GM19035 (cell line): ENCODE measurements around the gene SND1.

Source experiments
- ATAC-seq: cut with Tn5 transposase; IDR thresholded peaks from one replicate; pipeline ENCODE4 v1.9.1; 2021; ENCODE audit not compliant: unreplicated experiment

Gene SND1

GRCh38 chr7:127651556-127652332 lies at the start of gene SND1:
Gene SND1, plus strand, starts transcription at chr7:127652194. Its CDS starts 180 bp downstream, at chr7:127652374.
- ATAC-seq: peak; percentile 94

- no peak for ATAC-seq
Measured at GRCh38 chr7:127608446-127608845, 43.5 kb upstream of the SND1 start.

GRCh38 chr7:127609297-127609696 lies 42.7 kb upstream of the SND1 start:
- ATAC-seq: no peak

- no peak for ATAC-seq
Measured at GRCh38 chr7:127612263-127612662, 39.7 kb upstream of the SND1 start.

- ATAC-seq: no peak
Measured at GRCh38 chr7:127616724-127617123, 35.3 kb upstream of the SND1 start.

- ATAC-seq: no peak
Measured at GRCh38 chr7:127618042-127618441, 34.0 kb upstream of the SND1 start, which contains the start of gene PAX4. Gene PAX4, minus strand, starts transcription at chr7:127618142. Its CDS starts 2,214 bp downstream, at chr7:127615928.

- ATAC-seq: no peak
Measured at GRCh38 chr7:127618775-127619174, 33.2 kb upstream of the SND1 start.

- no peak for ATAC-seq
Measured at GRCh38 chr7:127619681-127620405, 32.2 kb upstream of the SND1 start.

- no peak for ATAC-seq
Measured at GRCh38 chr7:127620406-127621233, 31.4 kb upstream of the SND1 start.

GRCh38 chr7:127625331-127625730 lies 26.7 kb upstream of the SND1 start:
- ATAC-seq: no peak

- no peak for ATAC-seq
Measured at GRCh38 chr7:127628445-127628844, 23.5 kb upstream of the SND1 start.

GRCh38 chr7:127629268-127629854 lies 22.6 kb upstream of the SND1 start:
- ATAC-seq: peak; percentile 60

- ATAC-seq: no peak
Measured at GRCh38 chr7:127632276-127632910, 19.6 kb upstream of the SND1 start.

- no peak for ATAC-seq
Measured at GRCh38 chr7:127635659-127636285, 16.2 kb upstream of the SND1 start.

- ATAC-seq: no peak
Measured at GRCh38 chr7:127638197-127638596, 13.8 kb upstream of the SND1 start.

GRCh38 chr7:127644484-127644883 lies 7.5 kb upstream of the SND1 start:
- ATAC-seq: no peak

- ATAC-seq: no peak
Measured at GRCh38 chr7:127647636-127648035, 4.4 kb upstream of the SND1 start.

GRCh38 chr7:127648986-127649385 lies 3.0 kb upstream of the SND1 start:
- no peak for ATAC-seq

- ATAC-seq: peak; percentile 4
Measured at GRCh38 chr7:127650847-127651555, 993 bp upstream of the SND1 start.
